ENCODE results near the gene VAT1L. TPM values are rescaled to one million over a fixed set of nuclear protein-coding genes. Genes with fewer than 3 reads are reported as not detected.

Gene VAT1L
- total and polyA plus RNA-seq, 2 donors (not counting 3 experiments of a cell fraction or from before 2014, with no cell fraction given) = 0.46 to 1.5 TPM

DNA sequence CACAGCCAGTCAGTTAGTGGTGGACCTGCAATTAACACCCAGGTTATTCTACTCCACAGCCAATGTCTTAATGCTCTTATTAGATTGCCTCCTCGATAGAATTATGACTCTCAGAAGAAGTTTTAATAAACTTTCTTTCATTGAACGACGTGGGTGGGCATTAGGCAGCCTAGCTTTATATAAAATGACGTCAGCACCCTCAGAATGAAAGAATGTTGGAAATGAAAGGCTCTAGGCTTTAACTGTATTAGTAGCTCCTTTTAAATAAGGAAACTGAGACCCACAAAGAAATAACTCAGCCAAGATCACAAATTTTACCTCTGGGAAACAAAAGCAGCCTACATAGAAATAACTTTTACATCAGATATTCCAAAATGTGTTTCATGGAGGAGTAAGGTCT lies 142.7 kb downstream of the VAT1L start:
- no TSS peak for BruUV-seq (replicated peaks)
- no peak overlapping the region for H3K4me2 ChIP-seq (ENCODE audit: insufficient read depth, low read length)
- H3K9me1 ChIP-seq (replicated peaks; ENCODE audit: control insufficient read depth, extremely low read depth, insufficient read depth, low read length) = no peaks in the 10 kb centered on the region
- POLR2A ChIA-PET = no interaction called here
- no peak overlapping the region for H2AFZ ChIP-seq (ENCODE audit: low read depth, low read length)
- no peaks in the 10 kb centered on the region for H3K27me3 ChIP-seq (ENCODE audit: control insufficient read depth in 2 of 2, insufficient read depth in 2 of 2, low read length in 2 of 2)
- intact Hi-C loops (cut with micrococcal nuclease) = no loop called here
- CTCF ChIA-PET = interaction anchor here (1.2 kb wide), 1 partner anchor 13 kb away, joined by 3 read pairs; no protein-coding TSS in a partner anchor
- TF ChIP-seq JUN (IDR thresholded peaks at IDR 0.05; ENCODE audit: borderline replicate concordance, insufficient read depth, insufficient read length, low read depth) = no peak
- H3K36me3 ChIP-seq (ENCODE audit: control insufficient read depth in 2 of 2, extremely low read depth in 1 of 2, insufficient read depth in 2 of 2, low read length in 2 of 2) = no peaks in the 10 kb centered on the region
- no peak overlapping the region for H3K9ac ChIP-seq (replicated peaks; ENCODE audit: extremely low read depth, insufficient read depth, low read length)
- H3K4me3 ChIP-seq (replicated peaks in 1 of 3; ENCODE audit: insufficient read depth in 1 of 3, low read depth in 1 of 3, low read length in 3 of 3) = no peak overlapping the region
- H3K4me1 ChIP-seq (ENCODE audit: control insufficient read depth, extremely low read depth, insufficient read depth, low read length) = no peaks in the 10 kb centered on the region
- H3K9me3 ChIP-seq (replicated peaks; ENCODE audit: control insufficient read depth, insufficient read depth, low read length) = no peaks in the 10 kb centered on the region
- dilution Hi-C loops (cut with MboI; ENCODE audit: extremely low pct_ligation_motif_present, low sequenced_read_pairs) = no loop called here
- DNase-seq (ENCODE audit: low read depth, low spot score) (no peak), FAIRE-seq (no peak)
- H3K27ac ChIP-seq (ENCODE audit: insufficient read depth, low read depth, low read length) = no peak overlapping the region
- H4K20me1 ChIP-seq (replicated peaks; ENCODE audit: control insufficient read depth, extremely low read depth, insufficient read depth, low read length) = no peaks in the 10 kb centered on the region
- H3K79me2 ChIP-seq (ENCODE audit: control insufficient read depth, insufficient read depth, low read length) = no peaks in the 10 kb centered on the region

DNA sequence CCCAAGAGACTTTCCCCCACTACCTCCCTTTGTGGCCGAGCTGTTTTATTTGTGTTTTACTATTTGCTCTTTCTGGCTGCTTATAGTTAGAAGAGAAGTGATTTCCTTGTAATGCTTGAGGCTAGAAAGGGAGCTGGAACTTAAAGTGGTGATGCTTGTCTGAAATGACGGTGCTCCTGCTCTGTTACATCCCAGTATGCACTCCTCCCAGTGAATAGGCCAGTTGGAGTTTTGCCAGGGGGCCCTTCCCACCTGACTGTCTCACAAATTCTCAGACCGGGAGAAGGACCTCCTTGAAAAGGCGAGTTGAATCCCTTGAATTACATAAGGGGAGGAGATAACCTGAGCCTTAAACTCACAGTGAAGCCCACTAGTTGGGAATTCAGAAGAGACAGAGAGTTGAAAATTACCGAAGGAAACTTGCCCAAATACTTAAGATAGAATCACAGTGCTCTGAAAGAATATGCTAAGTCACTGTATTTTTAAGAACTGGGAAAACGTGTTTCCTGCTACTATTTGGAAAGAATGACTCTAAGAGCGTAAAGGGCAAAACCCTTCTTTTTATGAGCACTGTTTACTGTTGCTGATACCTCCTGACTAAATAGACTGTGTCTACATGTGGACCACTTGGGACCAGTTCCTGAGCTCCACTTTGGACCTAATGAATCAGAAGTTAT lies 149.2 kb downstream of the VAT1L start:
- no peaks in the 10 kb centered on the region for H3K9me1 ChIP-seq (replicated peaks; ENCODE audit: control insufficient read depth, extremely low read depth, insufficient read depth, low read length)
- no peaks in the 10 kb centered on the region for H3K9me3 ChIP-seq (replicated peaks; ENCODE audit: control insufficient read depth, insufficient read depth, low read length)
- TF ChIP-seq MYC (IDR thresholded peaks at IDR 0.05; ENCODE audit: low read depth, low read length) (no peak), POLR2AphosphoS5 (IDR thresholded peaks at IDR 0.05; ENCODE audit: insufficient read depth, low read depth, low read length) (no peak), GATA2 (IDR thresholded peaks at IDR 0.05; ENCODE audit: insufficient read depth, insufficient read length, low read depth, low read length) (no peak), POLR2A (IDR thresholded peaks at IDR 0.05; ENCODE audit: low read depth, low read length) (no peak)
- no peak overlapping the region for H3K4me3 ChIP-seq (replicated peaks in 1 of 3; ENCODE audit: insufficient read depth in 1 of 3, low read depth in 1 of 3, low read length in 3 of 3)
- no peak overlapping the region for H3K9ac ChIP-seq (replicated peaks; ENCODE audit: extremely low read depth, insufficient read depth, low read length)
- no TSS peak for BruUV-seq (replicated peaks)
- no peaks in the 10 kb centered on the region for H3K27me3 ChIP-seq (ENCODE audit: control insufficient read depth in 2 of 2, insufficient read depth in 2 of 2, low read length in 2 of 2)
- FAIRE-seq (no peak), DNase-seq (ENCODE audit: low read depth, low spot score) (no peak)
- dilution Hi-C loops (cut with MboI; ENCODE audit: extremely low pct_ligation_motif_present, low sequenced_read_pairs) (no loop called here), intact Hi-C loops (cut with micrococcal nuclease) (no loop called here)
- no peak overlapping the region for H2AFZ ChIP-seq (ENCODE audit: low read depth, low read length)
- CTCF ChIA-PET = no interaction called here
- POLR2A ChIA-PET = interaction anchor here (0.6 kb wide), 1 partner anchor 112 kb away, joined by 5 read pairs; no protein-coding TSS in a partner anchor
- no peak overlapping the region for H3K27ac ChIP-seq (ENCODE audit: insufficient read depth, low read depth, low read length)
- H3K36me3 ChIP-seq (ENCODE audit: control insufficient read depth in 2 of 2, extremely low read depth in 1 of 2, insufficient read depth in 2 of 2, low read length in 2 of 2) = no peaks in the 10 kb centered on the region
- H3K4me1 ChIP-seq (ENCODE audit: control insufficient read depth, extremely low read depth, insufficient read depth, low read length) = no peaks in the 10 kb centered on the region
- H4K20me1 ChIP-seq (replicated peaks; ENCODE audit: control insufficient read depth, extremely low read depth, insufficient read depth, low read length) = no peaks in the 10 kb centered on the region
- no peaks in the 10 kb centered on the region for H3K79me2 ChIP-seq (ENCODE audit: control insufficient read depth, insufficient read depth, low read length)
- no peak overlapping the region for H3K4me2 ChIP-seq (ENCODE audit: insufficient read depth, low read length)
